Neural crest cell (in vitro differentiated cells): ENCODE results near the gene PI4K2A. TPM values are rescaled to one million over a fixed set of nuclear protein-coding genes. Genes with fewer than 3 reads are reported as not detected.
"Not testable (repeated sequence)": the region's sequence is repeated elsewhere in the genome, so short reads cannot be mapped to it uniquely, and the experiment has no call there.

ENCODE experiments used
- DNase-seq: peaks from one replicate; pipeline ENCODE4 v3.0.0; 2021; ENCODE audit warnings: low read depth, mixed read lengths, low spot score
- H3K27ac Mint-ChIP-seq: one replicate; pipeline ENCODE4 v1.8.0; 2021; ENCODE audit warnings: mild to moderate bottlenecking, mixed read lengths; ENCODE audit not compliant: unreplicated experiment
- H3K27me3 Mint-ChIP-seq: 2 replicates; pipeline ENCODE4 v1.8.0; 2021; ENCODE audit warnings: low read depth, mild to moderate bottlenecking, mixed read lengths
- H3K36me3 Mint-ChIP-seq: 2 replicates; pipeline ENCODE4 v1.8.0; 2021; ENCODE audit warnings: low read depth, mild to moderate bottlenecking, mixed read lengths
- H3K4me1 Mint-ChIP-seq: 2 replicates; pipeline ENCODE4 v1.8.0; 2021; ENCODE audit warnings: mixed read lengths
- H3K4me3 Mint-ChIP-seq: one replicate; pipeline ENCODE4 v1.8.0; 2021; ENCODE audit warnings: mild to moderate bottlenecking, mixed read lengths
- H3K9me3 Mint-ChIP-seq: 2 replicates; pipeline ENCODE4 v1.8.0; 2021; ENCODE audit warnings: mixed read lengths
- CTCF ChIP-seq: fragments of 200-600 bp; sonication (generic); conservative IDR thresholded peaks from 2 replicates; pipeline ENCODE4 v1.5.0; 2021; ENCODE audit warnings: antibody characterized with exemption, mild to moderate bottlenecking
- total RNA-seq: library from RNA; stranded (reverse); gene quantifications from 2 replicates; pipeline ENCODE4 v1.2.1, GENCODE V29; 2021

The PI4K2A gene
- total RNA-seq, 1 donor from 2014 or later, result 19.4 TPM

- peak; percentile 93 for DNase-seq
- TF ChIP-seq CTCF, result no peak
- H3K36me3 Mint-ChIP-seq, result no peaks in the 10 kb centered on the region
- H3K4me1 Mint-ChIP-seq, result peaks cover 15% of the 10 kb centered on the region
- H3K27ac Mint-ChIP-seq, result peak within 1 kb of the TSS; percentile 93
- H3K4me3 Mint-ChIP-seq, result peak within 1 kb of the TSS; percentile 94
- no peaks in the 10 kb centered on the region for H3K27me3 Mint-ChIP-seq
- no peaks in the 10 kb centered on the region for H3K9me3 Mint-ChIP-seq
Measured at GRCh38 chr10:97632949-97633884, 7.3 kb upstream of the PI4K2A start, which contains the start of gene MORN4. MORN4 (minus strand) TSS chr10:97633500; CDS start chr10:97619653, 13,847 bp downstream.

GRCh38 chr10:97633921-97634320 lies 6.5 kb upstream of the PI4K2A start:
- Mint-ChIP-seq H3K36me3 (no peaks in the 10 kb centered on the region), H3K9me3 (no peaks in the 10 kb centered on the region), H3K27ac (peak overlapping the region; percentile 54), H3K27me3 (no peaks in the 10 kb centered on the region), H3K4me1 (peaks cover 15% of the 10 kb centered on the region), H3K4me3 (peak overlapping the region; percentile 94)
- TF ChIP-seq CTCF, result peak; percentile 56
- DNase-seq, result peak; percentile 3

- Mint-ChIP-seq H3K4me3 (no peak overlapping the region), H3K4me1 (peaks cover 21% of the 10 kb centered on the region), H3K27me3 (peaks cover 2% of the 10 kb centered on the region), H3K27ac (no peak overlapping the region), H3K9me3 (no peaks in the 10 kb centered on the region), H3K36me3 (no peaks in the 10 kb centered on the region)
- TF ChIP-seq CTCF, result no peak
- no peak for DNase-seq
Measured at GRCh38 chr10:97635577-97635976, 4.9 kb upstream of the PI4K2A start.

DNA sequence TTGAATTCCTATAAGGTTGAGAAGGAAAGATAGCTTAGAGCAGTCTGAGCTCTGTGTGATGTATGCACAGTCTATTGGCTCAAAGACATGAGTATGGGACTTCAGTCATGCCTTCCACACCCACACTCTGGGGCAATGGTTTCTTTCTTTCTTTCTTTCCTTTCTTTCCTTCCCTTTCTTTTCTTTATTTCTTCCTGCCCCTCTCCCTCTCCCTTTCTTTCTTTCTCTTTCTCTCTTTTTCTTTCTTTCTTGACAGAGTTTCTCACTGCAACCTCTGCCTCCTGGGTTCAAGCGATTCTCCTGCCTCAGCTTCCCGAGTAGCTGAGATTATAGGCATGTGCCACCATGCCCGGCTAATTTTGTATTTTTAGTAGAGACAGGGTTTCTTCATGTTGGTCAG lies 1.4 kb upstream of the PI4K2A start:
- H3K9me3 Mint-ChIP-seq, H3K27me3 Mint-ChIP-seq, H3K27ac Mint-ChIP-seq, H3K36me3 Mint-ChIP-seq, DNase-seq, H3K4me3 Mint-ChIP-seq: not testable (repeated sequence)
- peaks cover 26% of the 10 kb centered on the region for H3K4me1 Mint-ChIP-seq

DNA sequence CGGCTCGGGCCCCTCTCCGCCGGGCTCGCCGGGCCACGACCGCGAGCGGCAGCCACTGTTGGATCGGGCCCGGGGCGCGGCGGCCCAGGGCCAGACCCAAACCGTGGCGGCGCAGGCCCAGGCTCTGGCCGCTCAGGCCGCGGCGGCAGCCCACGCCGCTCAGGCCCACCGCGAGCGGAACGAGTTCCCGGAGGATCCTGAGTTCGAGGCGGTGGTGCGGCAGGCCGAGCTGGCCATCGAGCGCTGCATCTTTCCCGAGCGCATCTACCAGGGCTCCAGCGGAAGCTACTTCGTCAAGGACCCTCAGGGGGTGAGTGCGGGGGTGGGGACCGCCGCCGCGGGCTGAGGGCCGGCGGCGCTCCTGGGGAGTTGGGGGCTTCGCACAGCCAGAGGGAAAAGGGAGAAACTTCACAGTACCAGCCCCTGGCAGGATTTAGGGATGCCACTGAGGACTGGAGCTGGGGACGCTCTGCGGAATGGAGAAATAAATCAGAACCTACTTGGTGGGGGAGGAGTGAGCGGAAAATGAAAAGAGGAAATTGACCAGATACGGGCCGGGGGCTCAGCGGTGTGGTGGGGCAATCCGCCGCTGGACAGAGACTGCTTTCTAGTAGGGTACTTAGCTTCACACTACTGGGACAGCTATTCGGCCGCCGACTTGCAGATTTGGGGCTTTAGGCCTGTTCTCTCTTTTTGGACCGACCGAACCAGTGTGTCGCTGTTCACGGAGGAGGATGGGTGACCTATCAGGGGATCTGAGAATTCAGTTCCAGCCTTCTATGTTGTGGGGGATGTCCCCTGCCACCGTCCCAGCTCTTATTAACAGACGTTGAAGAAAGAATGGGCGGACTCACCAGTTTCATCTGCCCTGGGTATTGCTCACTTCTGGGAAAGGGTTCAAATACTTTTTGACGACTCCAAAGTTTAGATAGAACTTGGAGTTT lies 669 bp downstream of the PI4K2A start:
- H3K27ac Mint-ChIP-seq, result peak overlapping the region; percentile 90
- peaks cover 26% of the 10 kb centered on the region for H3K4me1 Mint-ChIP-seq
- H3K27me3 Mint-ChIP-seq, result peaks cover 2% of the 10 kb centered on the region
- TF ChIP-seq CTCF, result no peak
- H3K9me3 Mint-ChIP-seq, result no peaks in the 10 kb centered on the region
- DNase-seq, result no peak
- peak overlapping the region; percentile 97 for H3K4me3 Mint-ChIP-seq
- peaks cover 3% of the 10 kb centered on the region for H3K36me3 Mint-ChIP-seq

DNA sequence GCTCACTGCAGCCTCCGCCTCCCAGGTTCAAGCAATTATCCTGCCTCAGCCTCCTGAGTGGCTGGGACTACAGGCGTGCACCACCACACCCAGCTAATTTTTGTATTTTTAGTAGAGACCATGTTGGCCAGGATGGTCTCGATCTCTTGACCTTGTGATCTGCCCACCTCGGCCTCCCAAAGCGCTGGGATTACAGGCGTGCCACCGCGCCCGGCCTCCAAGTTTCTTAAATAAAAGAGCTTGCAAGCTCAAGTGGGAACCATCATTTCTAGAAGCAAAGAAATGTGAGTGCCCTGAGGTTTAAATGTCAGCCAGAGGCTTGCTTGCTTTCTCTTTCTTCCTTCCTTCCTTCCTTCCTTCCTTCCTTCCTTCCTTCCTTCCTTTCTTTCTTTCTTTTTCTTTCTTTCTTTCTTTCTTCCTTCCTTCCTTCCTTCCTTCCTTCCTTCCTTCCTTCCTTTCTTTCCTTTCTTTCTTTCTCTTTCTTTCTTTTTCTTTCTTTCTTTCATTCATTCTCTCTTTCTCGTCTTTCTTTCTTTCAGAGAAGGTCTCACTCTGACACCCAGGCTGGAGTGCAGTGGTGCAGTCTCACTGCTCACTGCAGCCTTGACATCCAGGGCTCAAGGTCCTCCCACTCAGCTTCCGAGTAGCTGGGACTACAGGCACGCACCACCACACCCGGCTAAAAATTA lies 2.1 kb downstream of the PI4K2A start:
- H3K36me3 Mint-ChIP-seq, H3K27ac Mint-ChIP-seq: not testable (repeated sequence)
- H3K4me1 Mint-ChIP-seq, result peaks cover 31% of the 10 kb centered on the region

More for the DNA sequence above, 2.1 kb downstream of the PI4K2A start:
- H3K9me3 Mint-ChIP-seq, DNase-seq, H3K27me3 Mint-ChIP-seq: not testable (repeated sequence)
- H3K4me3 Mint-ChIP-seq, result peak overlapping the region; percentile 97
